Stimulated activated CD8-positive, alpha-beta memory T cell treated with anti-CD3 and anti-CD28 coated beads, Interleukin-15, amount 100 ng/mL, for 1 hour (primary cell): ENCODE measurements around the gene AXL.
A peak's percentile ranks its signal among the peaks of the same experiment; 100 is the strongest.

Experiments used
- DNase-seq: peaks from one replicate; pipeline ENCODE4 v3.0.0-alpha.2; 2020; ENCODE audit warnings: low read depth

Gene AXL

DNA sequence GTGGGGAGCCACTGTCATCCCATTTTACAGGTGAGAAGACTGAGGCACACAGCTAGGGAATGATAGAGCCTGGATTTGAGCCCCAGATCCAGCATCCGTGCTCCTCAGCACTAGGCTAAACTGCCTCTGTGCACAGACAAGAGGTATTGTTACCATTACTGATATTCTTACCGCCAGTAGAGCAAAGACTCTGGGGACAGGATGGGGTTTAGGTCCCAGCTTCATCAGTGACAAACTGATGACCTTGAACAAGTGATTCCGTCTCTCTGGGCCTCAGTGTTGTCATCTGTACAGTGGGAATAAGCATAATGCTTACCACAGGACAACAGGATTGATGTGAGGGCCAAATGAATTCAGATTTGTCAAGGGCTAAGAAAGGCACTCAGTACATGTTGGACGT is 16.5 kb downstream of the AXL start:
- DNase-seq: no peak

DNA sequence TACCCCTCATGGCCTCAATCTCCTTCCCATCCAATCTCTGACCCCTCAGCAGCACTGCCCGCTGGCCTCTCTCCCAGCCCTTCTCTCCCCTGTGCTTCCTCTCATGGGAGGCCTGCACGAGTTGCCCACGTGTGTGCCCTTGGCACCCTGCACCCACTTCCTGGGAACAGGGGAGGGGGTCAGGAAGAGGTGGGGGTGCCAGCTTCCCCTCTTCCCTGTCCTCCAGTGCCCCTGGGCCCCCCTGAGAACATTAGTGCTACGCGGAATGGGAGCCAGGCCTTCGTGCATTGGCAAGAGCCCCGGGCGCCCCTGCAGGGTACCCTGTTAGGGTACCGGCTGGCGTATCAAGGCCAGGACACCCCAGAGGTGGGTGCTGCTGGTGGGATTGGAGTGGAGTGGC is 19.2 kb downstream of the AXL start:
- no peak for DNase-seq

DNA sequence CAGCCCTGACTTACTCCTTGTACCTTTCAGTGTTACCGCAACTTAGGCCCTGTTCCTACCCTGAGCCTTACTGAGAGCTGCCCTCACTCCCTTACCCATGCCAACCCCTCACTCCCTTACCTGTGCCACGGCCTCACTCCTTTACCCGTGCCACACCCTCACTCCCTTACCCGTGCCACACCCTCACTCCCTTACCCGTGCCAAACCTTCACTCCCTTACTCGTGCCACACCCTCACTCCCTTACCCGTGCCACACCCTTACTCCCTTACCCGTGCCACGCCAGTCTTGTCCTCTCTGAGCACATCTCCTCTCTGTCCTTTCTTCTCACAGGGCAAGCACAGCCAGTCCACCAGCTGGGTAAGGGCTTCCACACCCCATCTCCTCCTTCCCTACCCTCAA is 20.3 kb downstream of the AXL start:
- no peak for DNase-seq

DNA sequence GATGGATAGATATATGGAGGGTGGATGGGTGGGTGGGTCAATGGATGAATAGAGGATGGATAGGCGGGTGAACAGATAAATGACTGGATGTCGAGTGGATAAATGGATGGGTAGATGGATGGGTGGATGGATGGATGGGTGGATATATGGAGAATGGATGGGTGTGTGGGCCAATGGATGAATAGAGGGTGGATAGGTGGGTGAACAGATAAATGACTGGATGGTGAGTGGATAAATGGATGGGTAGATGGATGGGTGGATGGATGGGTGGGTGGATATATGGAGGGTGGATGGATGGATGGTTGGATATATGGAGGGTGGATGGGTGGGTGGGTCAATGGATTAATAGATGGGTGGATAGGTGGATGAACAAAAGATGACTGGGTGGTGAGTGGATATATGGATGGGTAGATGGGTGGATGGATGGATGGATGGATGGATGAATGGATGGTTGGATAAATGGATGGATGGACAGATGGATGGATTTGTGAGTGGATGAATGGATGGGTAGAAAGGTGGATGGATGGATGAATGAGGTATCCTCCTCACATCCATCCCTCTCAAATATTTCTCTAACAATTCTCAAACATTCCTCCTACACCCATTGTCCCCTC is 21.0 kb downstream of the AXL start:
- DNase-seq: no peak

DNA sequence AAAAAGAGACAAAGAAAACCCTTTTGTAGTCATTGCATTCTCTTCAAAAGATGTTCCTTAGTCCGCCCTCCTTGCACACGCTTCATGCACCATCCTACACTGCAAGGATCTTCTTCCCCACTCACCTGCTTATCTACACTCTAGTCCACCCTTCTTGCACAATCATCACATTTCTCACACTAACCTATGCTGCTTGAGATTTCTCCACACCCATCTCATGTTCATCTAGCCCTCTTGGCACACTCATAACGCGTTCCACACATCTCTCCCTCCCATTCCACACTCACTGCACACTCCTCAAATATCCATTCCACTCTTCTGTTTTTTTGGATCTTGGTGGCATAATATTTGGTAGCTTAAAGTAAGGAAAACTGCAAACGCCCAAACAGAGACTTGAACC is 22.8 kb downstream of the AXL start:
- no peak for DNase-seq

DNA sequence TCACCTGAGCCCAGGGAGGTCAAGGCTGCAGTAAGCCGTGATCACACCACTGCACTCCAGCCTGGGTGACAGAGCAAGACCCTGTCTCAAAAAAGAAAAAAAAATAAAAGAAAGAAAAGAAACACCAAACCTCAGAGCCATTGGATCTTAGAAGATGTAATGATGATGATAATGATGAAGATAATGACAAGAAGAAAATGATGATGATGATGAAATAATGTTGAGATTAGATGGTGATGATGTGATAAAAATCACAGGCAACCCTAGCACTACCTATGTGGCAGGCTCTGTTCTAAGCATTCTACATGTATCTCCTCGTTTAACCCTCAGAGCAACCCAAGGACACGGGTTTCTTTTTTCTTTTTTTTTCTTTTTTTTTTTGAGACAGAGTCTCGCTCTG is 25.1 kb downstream of the AXL start:
- DNase-seq: no peak

DNA sequence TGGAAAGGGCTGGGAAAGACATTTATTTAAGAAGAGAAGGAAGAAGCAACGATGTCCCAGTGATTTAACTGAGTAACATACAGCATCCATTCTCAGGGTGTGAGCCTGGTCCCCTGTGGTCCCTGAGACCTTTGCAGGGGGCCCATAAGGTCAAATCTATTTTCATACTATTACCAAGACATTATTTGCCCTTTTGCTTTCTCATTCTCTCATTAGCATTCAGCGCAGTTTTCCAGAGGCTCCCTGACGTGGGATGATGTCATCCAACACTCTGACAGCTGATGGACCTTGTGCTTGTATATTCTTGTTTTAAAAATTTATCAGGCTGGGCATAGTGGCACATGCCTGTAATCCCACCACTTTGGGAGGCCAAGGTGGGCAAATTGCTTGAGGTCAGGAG is 26.8 kb downstream of the AXL start:
- no peak for DNase-seq

DNA sequence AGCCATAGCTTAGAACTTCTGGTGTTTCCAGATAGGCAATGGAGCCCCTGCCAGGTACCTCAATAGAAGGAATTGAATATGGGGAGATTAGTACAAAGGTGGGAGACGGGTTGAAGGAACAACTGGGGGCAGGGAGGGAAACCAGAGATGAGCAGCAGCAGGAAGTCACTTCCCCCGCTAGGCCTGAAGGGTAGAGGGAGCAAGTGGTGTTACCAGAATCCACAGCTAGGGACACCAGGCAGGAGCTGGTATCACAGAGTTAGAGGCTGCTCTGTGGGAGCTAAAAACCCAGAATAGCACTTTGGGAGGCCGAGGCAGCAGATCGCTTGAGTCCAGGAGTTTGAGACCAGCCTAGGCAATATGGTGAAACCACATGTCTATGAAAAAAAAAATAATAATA is 29.9 kb downstream of the AXL start:
- DNase-seq: no peak

DNA sequence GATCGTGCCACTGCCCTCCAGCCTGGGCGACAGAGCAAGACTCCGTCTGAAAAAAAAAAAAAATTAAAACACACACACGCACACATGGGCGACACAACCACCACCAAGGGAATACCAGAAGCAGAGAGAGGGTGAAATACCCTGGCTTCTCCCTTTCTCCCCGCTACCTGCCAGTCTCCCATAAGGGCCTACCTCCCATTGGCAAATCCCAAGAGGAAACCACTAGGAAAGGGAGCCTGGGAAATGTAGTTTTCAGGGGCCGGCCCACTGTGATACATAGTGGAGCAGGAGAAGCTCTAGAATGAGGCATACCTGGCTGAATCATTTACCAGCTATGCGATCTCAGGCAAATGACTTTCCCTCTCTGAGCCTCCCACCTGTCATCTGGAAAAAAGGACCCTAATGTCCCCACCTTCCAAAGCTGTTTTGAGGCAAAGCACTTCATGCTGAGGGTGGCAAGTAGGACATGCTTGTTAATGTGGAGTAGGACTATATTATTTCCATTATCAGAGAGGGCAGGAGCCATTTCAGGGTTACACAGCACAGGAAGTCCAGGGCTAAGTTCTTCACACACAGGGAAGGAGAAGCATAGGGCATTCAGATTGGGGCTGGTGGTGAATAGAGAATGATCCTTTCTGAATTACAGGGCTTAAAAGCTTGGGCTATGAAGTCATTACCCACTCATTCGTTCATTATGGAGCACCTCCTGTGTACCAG is 30.8 kb downstream of the AXL start:
- no peak for DNase-seq

DNA sequence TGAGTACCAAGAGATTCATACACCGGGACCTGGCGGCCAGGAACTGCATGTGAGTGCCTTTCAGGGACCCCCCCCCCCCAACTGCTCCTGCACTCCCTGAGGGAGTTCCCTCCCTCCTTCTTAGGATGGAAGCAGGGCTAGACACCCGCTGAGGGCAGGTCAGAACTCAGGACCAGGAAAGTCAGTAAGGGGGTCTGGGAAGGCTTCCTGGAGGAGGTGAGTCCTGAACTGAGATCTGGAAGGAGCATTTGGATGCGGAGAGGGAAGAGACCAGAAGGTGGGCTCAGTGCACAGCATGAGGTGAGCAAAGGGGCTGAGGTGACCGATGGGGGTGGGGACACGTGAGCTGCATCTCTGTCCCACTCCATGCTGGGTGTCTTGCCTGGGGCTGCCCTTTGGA is 34.6 kb downstream of the AXL start:
- no peak for DNase-seq

DNA sequence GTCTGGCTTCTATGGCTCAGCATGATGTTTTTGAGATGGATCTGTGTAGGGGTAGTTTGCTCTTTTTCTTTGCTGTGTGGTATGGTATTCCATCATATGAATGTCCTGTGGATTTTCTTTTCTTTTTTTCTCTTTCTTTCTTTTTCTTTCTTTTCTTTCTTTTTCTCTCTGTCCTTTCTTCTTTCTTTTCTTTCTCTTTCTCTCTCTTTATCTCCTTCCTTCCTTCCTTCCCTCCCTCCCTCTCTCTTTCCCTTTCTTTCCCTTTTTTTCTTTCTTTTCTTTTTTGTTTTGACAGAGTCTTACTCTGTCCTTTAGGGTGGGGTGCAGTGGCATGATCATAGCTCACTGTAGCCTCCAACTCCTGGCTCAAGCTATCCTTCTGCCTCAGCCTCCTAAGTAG is 36.1 kb downstream of the AXL start:
- DNase-seq: no peak

DNA sequence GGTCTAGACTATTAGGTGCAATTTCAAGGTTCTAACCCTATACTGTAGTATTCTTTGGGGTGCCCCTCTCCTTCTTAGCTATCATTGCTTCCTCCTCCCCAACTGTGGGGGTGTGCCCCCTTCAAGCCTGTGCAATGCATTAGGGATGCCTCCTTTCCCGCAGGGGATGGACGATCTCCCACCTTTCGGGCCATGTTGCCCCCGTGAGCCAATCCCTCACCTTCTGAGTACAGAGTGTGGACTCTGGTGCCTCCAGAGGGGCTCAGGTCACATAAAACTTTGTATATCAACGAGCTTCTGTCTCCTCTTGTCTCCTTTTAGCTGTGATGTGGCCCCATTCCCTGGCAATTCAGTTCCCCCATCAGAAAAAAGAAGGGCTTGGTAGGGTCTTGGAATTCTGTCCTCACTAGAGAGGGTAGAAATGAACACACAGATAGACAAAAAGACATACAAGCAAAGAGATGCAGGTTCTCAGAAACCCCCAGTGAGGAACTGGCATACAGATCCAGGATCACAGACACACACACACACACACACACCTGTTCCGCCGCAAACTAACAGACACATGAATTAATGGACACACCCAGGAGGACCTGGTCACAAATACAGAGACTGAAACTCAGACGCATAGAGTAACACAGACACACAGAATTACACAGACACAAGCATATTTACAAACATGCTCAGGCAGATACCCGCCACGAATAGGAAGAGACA is 42.6 kb downstream of the AXL start:
- no peak for DNase-seq

DNA sequence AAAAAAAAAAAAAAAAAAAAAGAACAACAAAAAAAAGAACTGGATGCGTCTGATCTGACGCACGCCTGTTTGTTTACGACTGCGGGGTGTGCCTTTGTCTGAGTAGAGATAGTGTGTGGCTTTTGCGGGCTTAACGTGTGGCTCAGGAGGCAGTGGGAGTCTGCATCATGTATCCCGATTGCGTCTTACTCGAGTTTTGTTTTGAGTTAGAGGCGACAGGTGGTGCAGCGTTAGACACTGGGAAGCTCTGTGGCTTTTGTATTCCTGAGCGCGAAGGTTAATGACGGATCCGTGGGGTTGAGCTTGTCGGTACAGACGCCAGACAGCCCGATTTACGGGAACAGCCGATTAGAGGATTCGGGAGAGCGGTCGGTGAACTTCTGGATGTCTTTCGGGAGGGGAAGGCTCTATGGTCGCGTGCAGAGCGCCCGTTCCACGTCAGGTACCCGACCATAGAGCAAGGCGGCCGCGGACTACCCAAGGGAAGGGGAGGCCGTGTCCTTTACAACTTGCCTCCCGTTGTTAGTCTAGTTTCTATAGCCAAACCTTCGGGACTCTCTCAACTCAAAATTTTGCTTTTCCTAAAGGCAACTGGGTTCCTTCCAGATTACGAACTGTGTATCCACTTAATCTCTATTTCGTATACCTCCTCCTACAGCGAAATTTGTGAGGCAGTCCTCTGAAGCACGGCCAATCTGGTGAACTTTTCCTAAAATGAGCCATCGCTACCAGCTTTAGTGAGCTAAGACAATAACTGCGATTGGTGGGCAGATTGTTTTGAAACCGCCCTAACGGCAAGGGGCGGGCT is 44.2 kb downstream of the AXL start:
- DNase-seq: peak; percentile 52

DNA sequence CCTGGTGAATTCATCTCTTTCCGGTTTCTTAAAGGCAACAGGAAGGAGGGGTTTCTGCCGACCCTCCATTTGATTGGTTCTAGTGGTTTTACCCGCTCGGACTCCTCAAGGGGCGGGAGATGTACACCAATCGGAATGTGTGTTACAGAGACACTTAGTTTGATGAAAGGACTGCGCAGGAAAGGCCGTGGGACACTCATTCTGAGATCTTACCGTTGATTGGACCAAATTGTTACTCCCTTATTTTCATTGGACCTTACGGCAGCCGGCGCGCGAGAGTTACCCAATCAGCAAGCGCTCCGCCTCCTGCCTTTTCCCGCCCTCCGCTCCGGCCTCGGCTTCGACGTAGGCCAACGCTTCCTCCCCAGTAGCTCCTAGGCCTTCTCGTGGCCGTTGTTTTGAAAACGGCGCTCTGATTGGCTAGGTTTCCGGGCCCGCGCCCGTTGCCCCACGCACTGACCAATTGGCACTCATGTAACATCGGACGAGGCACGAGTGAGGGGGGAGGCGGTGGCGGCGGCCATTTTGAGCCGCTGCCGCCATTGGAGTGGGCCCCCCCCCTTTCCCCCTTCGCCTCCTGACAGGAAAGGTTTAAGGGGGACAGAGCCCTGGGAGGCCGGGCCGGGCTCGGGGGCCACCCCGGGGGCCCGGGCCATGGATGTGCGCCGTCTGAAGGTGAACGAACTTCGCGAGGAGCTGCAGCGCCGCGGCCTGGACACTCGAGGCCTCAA is 45.0 kb downstream of the AXL start, which contains the start of gene HNRNPUL1:
TSS of gene HNRNPUL1 (plus strand) at position 523 of the 731 bp plus-strand sequence. CDS start at position 655, 132 bp downstream.
- peak; percentile 99 for DNase-seq

DNA sequence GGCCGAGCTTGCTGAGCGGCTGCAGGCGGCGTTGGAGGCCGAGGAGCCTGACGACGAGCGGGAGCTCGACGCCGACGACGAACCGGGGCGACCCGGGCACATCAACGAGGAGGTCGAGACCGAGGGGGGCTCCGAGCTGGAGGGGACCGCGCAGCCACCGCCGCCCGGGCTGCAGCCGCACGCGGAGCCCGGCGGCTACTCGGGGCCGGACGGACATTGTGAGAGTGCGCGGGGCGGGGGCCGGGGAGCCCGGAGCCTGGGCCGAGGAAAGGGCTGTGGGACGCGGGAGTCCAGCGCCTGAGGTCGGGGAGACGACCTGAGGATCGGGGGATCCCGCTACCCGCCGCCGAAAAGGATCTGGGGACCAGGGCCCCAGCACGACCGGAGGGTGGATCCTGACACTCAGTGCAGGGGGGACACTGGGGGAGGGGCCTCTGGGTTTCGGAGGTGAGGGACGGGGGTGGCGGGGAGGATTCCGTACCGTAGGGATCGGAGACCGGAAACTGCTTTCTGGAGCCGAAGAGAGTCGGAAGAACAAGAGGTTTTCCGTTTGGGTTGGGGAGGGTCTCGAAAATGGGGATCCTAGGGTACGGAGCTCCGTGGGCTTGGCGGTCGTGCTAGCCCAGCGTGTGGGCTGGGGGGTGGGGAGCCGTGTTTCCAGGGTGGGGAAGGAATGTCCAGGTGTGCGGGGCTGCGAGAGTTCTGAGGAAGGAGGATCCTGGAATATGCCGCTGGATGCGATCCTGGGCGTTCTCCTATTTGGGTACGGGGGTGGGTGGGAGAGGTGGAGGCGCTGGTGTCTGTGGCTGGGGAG is 45.8 kb downstream of the AXL start:
- peak; percentile 13 for DNase-seq

DNA sequence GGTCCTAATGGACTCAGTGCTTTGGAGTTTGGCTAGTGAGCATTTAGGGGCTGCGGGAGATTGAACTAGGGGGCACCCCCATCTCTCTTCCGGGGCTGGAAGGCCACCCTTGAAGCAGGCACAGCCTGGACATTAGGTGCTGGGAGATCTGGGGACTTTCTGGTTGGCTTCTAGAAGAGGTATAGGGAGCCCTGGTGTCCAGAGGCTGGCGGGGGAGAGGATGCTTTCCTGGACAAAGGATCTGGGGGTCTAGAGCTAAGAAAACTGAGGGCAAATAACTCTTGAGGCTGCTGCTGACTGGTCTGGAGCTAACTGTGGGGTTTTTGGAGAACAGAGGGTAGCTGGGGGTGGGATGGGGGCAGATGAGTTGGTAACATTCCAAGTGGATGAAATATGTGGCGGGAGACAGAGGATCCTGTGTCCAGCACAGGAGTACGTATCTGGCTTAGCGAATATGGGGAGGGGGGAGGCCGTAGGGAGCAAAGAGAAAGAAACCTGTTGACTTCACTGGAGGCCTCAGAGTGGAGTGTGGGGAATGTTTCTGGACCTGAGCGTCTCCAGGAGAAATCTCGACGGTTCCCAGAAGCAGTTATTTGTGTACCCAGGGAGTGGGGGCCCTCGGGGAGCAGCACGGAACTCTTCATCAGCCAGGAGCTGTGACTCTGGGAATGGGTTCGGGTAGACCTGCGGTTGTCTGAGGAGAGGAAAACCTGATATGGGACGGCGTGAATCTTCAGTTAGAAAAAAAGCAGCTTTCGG is 46.6 kb downstream of the AXL start:
- no peak for DNase-seq

DNA sequence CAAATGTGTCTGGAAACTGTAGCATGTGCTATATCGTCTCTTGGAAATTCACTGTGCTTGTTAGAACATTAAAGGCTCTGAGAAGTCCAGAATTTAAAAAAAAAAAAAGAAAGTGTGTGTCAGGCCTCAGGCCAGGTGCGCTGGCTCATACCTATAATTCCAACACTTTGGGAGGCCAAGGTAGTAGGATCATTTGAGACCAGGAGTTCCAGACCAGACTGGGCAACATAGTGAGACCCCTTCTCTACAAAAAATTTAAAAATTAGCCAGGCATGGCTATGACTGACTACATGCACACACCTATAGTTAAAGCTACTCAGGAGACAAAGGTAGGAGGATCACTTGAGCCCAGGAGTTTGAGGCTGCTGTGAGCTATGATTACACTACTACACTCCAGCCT is 50.0 kb downstream of the AXL start:
- DNase-seq: no peak

DNA sequence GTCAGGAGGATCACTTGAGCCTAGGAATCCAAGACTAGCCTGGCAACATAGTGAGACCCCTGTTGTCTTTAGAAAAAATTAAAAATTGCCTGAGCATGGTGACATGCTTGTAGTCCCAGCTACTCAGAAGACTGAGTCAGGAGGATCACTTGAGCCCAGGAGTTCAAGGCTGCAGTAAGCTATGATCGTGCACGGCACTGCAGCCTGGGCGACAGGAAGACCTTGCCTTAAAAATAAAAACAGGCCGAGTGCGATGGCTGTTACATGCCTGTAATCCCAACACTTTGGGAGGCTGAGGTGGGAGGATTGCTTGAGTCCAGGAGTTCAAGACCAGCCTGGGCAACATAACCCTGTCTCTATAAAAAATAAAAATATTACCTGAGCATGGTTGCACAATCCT is 50.5 kb downstream of the AXL start:
- DNase-seq: no peak

DNA sequence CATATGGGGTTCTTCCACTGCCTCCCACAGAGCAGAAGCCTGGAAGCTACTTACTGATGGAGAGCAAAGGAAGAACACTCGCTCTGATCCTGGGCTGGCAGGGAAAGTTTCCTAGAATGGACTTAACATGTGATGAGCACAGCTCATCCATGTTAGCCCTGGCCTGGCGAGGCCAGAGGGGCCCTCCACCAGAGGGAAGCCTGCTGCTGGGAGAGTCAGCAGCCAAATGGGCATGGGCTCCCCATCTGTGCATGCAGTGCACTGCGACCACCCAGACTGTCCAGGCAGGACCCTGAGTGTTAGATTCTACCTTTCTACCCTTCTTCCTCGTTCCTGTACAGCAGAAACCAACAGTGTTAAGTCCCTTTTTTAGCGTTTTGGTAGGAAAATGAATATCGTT is 54.1 kb downstream of the AXL start:
- no peak for DNase-seq

DNA sequence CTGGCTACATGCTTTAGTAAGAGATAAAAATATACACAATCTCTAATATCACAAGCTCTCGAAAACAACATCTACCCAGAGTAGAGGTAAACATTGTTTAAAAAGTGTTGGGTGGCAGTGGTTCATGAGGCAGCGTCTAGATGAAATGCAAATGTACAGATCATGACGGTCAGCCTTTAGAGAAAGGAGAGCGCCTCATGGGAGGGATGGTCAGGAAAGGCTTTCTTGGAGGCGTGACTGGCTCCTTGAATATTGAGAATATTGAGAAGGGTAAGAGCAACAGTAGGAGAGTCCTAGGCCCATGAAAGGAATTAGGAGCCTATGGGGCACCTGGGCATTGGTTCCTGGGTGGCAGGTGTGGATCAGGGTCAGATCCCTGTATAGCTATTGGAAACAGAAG is 55.8 kb downstream of the AXL start:
- no peak for DNase-seq
